ENCODE results near the gene TEX51.

Gene TEX51

GRCh38 chr2:126914811-126915500, 16.3 kb downstream of the TEX51 start:
- DNase-seq (ENCODE audit: low read depth, low spot score) = no peak

DNA sequence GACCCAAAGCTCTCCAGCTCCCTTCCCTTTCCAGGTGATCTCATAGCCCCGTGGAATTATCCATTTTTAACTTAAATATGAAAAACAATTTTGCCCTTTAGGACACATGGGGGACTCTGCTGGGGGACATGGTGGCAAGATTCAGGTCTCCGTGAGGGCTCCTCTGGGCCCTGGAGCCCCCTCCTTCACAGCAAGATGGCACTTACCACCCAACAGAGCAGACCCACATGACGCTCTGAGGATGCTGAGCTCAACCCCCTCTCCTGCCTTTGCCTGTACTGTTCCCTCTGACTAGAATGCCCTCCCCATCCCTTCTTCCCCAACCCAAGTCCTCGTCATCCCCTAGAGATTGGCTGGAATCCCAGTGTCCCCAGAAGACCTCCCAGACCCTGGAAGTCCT, 17.2 kb downstream of the TEX51 start:
- no peak for DNase-seq (ENCODE audit: low read depth, low spot score)

GRCh38 chr2:126916744-126917143, 18.1 kb downstream of the TEX51 start:
- no peak for DNase-seq (ENCODE audit: low read depth, low spot score)

DNA sequence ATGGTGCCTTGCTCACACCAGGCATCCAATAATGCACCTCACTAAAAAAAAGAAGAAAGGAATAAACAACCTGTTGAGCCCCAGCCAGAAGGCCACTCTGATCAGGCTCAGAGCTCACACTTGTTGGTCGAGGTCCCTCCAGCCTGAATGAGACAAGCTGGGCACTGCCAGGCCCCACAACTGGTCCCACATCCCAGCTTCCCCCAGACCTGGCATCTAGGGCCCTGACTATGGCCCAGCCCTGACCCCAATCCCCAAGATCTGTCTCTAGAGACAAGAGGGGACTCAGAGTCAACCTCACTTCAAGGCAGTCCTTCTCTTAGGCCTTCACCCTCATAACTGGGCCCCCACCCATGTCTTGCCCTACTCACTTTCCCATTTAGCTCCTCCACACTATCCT, 22.4 kb downstream of the TEX51 start:
- DNase-seq (ENCODE audit: low read depth, low spot score) = no peak

DNA sequence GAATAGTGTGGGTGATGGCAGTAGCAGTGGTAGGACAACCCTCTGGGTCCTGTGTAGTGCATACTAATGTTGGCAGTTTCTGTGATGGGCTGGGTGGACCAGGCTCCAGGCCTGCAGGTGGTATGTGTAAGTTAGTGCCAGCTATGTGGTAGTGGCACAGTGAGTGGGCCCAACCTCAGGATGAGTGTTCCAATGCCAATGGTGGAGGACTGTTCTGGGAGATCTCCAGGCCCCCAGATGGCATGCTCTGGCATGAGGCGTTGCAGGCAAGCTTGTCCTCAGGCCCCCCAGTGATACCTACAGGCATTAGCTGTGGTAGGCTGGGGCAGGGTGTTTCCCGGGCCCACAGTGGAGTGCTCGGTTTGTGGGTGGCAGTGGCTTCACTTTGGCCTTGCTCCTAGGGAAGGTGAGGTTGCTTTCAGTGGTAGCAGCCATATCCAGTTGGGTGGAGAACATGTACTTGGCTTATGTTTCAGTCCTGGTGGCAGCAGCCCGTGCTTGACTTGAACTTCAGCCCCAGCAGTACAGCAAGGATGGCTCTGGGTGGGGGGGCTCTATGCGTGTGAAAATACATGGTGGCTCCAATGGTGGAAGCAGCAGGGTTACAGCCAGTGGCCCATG, 32.4 kb downstream of the TEX51 start:
- DNase-seq (ENCODE audit: low read depth, low spot score) = no peak

DNA sequence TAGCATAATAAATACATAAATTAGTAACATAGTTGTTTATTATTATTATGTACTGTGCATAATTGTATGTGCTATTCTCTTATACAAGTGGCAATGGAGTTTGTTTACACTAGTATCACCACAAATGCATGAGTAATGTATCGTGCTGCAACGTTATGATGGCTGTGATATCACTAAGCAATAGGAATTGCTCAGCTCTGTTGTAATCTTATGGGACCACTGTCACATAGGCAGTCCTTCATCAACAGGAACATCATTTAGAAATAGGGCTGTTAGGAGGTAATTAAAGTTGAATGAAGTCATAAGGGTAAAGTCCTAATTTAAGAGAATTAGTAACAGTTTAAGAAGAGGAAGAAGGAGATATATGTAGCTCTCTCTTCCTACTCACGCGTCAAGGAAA, 33.8 kb downstream of the TEX51 start:
- no peak for DNase-seq (ENCODE audit: low read depth, low spot score)

DNA sequence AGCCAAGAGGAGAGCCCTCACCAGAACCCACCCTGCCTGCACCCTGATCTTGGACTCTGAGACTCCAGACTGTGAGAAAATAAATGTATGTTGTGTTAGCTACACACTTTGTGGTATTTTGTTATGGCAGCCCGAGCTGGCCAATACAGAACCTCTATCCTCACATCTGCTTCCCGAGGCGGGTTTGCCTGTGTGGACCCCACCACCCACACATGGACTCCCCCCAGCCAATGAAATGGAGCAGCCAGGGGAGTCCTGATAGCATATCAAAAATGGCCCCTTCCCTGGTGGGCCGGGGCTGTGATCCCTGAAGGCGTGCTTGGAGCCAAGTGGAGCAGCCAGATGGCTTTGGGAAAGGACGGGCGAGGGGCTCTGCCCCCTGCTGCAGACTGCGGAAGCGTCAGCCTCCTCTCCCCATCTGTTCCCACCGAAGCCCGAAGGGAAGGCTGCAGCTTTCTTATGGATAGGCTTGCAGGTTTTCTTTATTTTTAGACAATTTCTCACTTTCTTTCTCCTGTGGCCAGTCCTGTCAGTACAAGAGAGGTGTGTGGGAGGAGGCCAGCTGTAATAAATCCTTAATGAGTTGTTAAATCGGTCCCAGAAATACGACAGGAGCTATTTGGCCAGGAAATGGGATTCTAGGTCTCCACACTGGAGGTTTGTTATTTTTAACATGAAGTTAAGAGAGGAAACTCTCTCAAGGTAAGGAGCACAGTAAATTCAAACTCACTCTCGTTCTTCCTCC, 34.4 kb downstream of the TEX51 start:
- no peak for DNase-seq (ENCODE audit: low read depth, low spot score)

DNA sequence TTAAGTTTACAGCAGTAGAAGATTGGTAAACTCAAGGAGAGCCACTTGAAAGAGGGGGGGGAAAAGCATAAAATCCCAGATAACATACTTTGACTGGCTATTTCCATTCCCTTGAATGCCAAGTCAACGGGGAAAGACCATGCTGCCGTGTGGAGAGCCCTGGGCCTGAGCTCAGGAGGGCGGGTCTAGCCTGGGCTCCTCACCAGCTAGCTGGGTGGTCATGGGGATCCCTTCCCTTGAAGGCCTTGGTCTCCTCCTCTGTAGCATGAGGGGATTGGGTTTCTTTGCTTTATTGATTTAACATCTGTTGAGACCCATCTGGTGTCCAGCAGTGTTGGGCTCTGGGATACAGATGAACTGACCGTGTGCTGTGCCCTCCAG, 35.0 kb downstream of the TEX51 start:
- DNase-seq (ENCODE audit: low read depth, low spot score) = no peak

DNA sequence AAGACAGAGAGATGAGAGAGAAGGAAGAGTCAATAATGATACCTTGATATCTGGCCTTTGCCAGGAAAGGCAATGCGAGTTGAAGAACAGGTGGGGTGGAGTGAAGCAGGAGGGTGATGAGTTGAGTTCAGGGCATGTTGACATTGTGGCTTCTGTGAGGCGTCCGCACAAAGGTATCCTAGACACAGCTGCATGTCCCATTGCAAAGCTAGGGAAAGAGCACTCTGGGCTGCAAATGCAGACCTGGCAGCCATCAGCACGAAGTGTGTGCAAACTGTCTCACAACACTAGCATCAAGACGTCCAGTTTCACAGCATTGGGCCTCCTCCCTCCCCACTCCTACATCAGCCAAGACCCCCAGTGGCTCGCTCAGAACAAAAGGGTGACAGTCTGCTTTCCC, 36.1 kb downstream of the TEX51 start:
- no peak for DNase-seq (ENCODE audit: low read depth, low spot score)

- DNase-seq (ENCODE audit: low read depth, low spot score) = no peak
Measured at GRCh38 chr2:126935774-126936173, 37.1 kb downstream of the TEX51 start.

DNA sequence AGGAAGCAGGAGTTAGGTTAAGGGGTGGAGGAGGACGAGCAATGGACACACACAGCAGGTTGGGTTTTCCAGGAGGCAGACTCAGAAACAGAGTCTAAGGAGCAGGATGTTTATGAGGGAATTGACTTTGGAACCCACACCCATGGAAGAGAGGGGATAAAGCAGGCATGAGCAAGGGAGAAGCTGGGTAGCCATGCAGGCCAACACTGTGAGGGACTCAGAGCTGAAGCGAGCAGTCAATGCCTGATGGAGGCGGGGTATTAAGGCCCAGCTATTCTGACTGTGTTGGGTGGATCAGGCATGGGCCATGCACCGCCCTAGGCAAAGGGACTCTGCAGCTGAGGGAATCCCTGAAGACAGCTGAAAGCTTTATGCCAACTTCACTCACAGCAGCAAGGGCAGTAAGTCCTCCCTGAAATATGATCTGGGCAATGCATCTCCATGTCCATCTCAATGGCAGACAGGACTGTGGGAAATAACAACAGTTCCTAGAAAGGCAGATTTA, 37.6 kb downstream of the TEX51 start:
- DNase-seq (ENCODE audit: low read depth, low spot score) = no peak

DNA sequence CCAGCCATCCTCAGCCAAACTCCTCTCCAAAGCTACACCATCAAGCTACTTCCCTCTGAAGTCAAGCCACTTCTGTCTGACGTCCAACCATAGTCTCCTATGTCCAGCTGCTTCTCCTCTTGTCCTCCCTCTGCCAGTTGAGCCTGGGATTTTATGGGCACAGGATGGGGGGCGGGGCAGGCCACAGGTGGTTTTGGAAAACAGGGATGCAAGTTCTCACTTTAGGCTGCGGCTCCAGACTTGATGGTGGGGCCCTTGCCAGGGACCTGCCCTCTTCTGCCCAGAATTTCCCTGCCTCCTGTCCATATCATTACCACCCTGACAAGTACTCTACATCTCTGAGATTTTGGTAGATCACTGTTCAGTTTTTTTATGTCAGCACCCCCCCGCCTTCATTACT, 41.6 kb downstream of the TEX51 start:
- no peak for DNase-seq (ENCODE audit: low read depth, low spot score)

GRCh38 chr2:126942427-126943203, 43.9 kb downstream of the TEX51 start:
- no peak for DNase-seq (ENCODE audit: low read depth, low spot score)

GRCh38 chr2:126943612-126944348, 45.1 kb downstream of the TEX51 start:
- no peak for DNase-seq (ENCODE audit: low read depth, low spot score)

DNA sequence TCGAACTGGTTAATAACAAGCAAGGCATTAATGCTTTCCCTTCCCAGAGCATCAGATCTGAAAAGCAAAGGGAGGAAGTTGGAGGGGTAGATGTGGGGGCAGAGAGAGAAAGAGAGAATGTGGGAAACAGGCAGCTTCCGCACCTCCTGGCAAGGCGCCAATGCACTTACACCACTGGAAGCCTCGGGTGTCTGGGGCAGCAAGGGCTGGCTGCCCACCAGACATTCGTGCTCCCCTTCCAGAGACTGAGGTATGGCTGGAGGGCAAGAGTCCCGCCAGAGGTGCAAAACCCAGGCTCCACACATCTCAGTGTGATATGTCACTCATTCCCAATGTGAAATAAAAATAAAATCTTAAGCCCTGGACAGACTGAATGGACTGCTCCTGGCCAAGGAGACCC, 46.4 kb downstream of the TEX51 start:
- no peak for DNase-seq (ENCODE audit: low read depth, low spot score)

GRCh38 chr2:126946318-126947102, 47.8 kb downstream of the TEX51 start:
- DNase-seq (ENCODE audit: low read depth, low spot score) = no peak

- DNase-seq (ENCODE audit: low read depth, low spot score) = no peak
Measured at GRCh38 chr2:126947103-126947429, 48.4 kb downstream of the TEX51 start.

DNA sequence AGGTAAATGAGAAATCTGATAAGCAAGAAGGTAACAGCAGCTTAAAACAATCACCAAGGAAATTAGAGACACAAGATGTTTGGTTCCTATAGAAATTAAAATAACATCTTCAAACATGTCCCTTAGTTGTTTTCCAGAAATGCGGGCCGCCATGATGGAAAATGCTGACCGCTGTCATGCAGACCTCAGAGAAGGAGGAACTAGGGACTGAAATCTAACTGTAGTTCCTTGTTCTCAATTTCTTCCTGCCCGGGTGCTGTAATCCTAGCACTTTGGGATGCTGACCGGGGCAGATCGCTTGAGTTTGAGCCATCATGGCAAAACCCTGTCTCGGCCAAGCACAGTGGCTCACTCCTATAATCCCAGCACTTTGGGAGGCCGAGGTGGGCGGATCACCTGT, 51.1 kb downstream of the TEX51 start:
- DNase-seq (ENCODE audit: low read depth, low spot score) = no peak

DNA sequence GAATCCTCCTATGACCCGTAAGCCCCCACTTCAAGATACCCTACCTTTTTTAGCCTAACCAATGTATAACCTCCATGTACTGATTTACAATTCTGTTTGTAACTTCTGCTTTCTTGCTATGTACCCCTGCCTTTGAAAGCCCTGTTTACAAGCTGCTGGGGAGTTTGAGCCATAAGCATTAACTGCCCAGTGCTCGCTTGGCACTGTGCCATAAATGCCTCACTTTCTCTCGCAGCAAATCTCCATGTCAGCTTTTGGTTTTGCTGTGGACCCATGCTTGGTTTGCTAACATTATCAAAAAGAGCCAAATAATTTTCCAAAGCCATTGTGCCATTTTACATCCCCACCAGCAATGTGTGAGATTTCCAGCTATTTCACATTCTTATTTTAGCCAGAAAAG, 51.8 kb downstream of the TEX51 start:
- DNase-seq (ENCODE audit: low read depth, low spot score) = no peak
